Activated CD4-positive, alpha-beta T cell treated with anti-CD3 and anti-CD28 coated beads for 36 hours (primary cell): ENCODE results near the gene WNT7A. TPM values are rescaled to one million over a fixed set of nuclear protein-coding genes. Genes with fewer than 3 reads are reported as not detected.

Source experiments
- ATAC-seq: fragments of 200-7000 bp; cut with Tn5 transposase; one replicate; pipeline ENCODE4 v1.10.0; 2021; ENCODE audit warnings: mild to moderate bottlenecking, moderate library complexity
- CTCF ChIA-PET: fragments of 350-600 bp; sonication (Branson Sonifier 250); formaldehyde crosslinking; loops from one replicate; lab custom pipeline; 2021; ENCODE audit warnings: antibody characterized with exemption; lab: Charles Lee
- POLR2A ChIA-PET: fragments of 350-600 bp; sonication (Branson Sonifier 250); formaldehyde crosslinking; loops from one replicate; lab custom pipeline; 2021; ENCODE audit warnings: antibody characterized with exemption, inconsistent platforms; lab: Charles Lee
- DNase-seq: peaks from one replicate; pipeline ENCODE4 v3.0.0-alpha.2; 2020
- H3K27ac Mint-ChIP-seq: one replicate; pipeline ENCODE4 v1.8.0; 2021; ENCODE audit warnings: mixed read lengths
- H3K27me3 Mint-ChIP-seq: one replicate; pipeline ENCODE4 v1.8.0; 2021; ENCODE audit warnings: mixed read lengths
- H3K36me3 Mint-ChIP-seq: one replicate; pipeline ENCODE4 v1.8.0; 2021; ENCODE audit warnings: low read depth, mixed read lengths
- H3K4me1 Mint-ChIP-seq: one replicate; pipeline ENCODE4 v1.8.0; 2021; ENCODE audit warnings: mixed read lengths
- H3K4me3 Mint-ChIP-seq: one replicate; pipeline ENCODE4 v1.8.0; 2021; ENCODE audit warnings: mild to moderate bottlenecking, moderate library complexity, mixed read lengths
- H3K9me3 Mint-ChIP-seq: one replicate; pipeline ENCODE4 v1.8.0; 2021; ENCODE audit warnings: low read depth, mixed read lengths
- intact Hi-C, 2 experiments: fragments of 100-400 bp; cut with DNase I in 1 of 2; cut with micrococcal nuclease in 1 of 2; formaldehyde crosslinking; loops; one replicate each; pipeline versions ENCODE4 v1.14.2 to v1.15.1; 2022 to 2024; cut with DNase I, micrococcal nuclease
- total RNA-seq, 2 experiments: library from RNA; stranded (reverse); gene quantifications; one replicate each; pipeline ENCODE4 v1.2.3, GENCODE V29; 2021

WNT7A gene
- total RNA-seq, 2 experiments from 2014 or later: 0.11 to 0.39 TPM

DNA sequence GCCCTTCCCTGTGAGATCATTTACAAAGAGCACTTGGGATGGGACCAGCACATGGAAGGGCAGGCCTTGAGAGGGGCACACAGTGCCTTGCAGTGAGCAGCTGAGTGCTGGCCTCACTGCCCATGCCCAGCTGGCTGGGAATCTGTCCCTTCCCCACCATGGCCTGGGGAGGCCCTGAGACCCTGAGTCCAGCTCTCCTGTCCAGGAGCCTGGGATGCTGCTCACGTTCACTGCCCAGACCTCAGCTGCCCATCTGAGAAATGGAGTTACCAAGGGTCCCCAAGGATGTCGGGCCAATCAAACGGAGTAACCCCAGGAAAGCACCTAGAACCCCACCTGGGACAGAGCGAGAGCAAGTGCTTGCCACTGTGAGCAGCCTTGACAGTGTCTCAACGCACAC lies 35.6 kb downstream of the WNT7A start:
- Mint-ChIP-seq H3K27ac (no peak overlapping the region), H3K36me3 (no peaks in the 10 kb centered on the region), H3K9me3 (no peaks in the 10 kb centered on the region), H3K4me3 (no peak overlapping the region), H3K4me1 (peaks cover 2% of the 10 kb centered on the region), H3K27me3 (no peaks in the 10 kb centered on the region)
- DNase-seq (no peak), ATAC-seq (no peak)
- ChIA-PET CTCF (no interaction called here), POLR2A (no interaction called here)
- intact Hi-C loops: no loop called here

DNA sequence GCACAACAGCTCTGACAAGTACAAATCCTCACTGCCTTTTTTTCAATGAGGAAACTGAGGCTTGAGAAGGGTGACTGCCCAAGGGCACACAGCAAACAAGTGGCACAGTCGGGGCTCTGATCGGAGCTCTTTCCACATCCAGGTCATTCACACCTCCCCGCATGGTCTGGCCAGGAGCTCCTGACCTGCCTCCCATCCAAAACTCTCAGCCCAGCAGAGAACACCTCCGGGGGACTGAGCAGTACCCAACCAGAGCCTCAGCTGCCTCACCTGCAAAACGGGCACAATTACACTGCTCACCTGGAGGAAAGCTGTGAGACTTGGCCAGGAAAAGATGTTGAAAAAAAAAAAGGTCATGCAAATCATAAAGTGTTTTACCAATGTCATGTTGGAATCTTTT lies 36.5 kb downstream of the WNT7A start:
- no peak overlapping the region for H3K4me3 Mint-ChIP-seq
- ChIA-PET CTCF (interaction anchor here (0.9 kb wide), 1 partner anchor 52 kb away, joined by 3 read pairs; no protein-coding TSS in a partner anchor), POLR2A (no interaction called here)
- no peak for ATAC-seq
- H3K9me3 Mint-ChIP-seq: no peaks in the 10 kb centered on the region
- no peaks in the 10 kb centered on the region for H3K36me3 Mint-ChIP-seq
- no peak for DNase-seq
- no peaks in the 10 kb centered on the region for H3K27me3 Mint-ChIP-seq
- intact Hi-C loops: no loop called here
- no peak overlapping the region for H3K27ac Mint-ChIP-seq
- no peaks in the 10 kb centered on the region for H3K4me1 Mint-ChIP-seq

DNA sequence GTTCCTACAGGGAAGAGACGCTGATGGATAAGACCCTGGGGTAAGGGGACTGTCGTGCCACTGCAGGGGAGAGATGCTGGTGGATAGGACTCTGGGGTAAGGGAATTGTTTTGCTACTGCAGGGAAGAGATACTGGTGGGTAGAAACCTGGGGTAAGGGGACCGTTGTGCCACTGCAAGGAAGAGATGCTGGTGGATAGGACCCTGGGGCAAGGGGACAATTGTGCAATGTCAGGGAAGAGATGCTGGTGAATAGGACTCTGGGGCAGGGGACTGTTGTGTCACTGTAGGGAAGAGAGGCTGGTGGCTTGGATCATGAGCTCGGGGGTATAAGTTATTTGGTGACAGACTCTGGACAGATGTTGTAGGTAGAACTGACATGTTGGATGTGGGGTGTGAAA lies 37.6 kb downstream of the WNT7A start:
- CTCF ChIA-PET: no interaction called here
- H3K4me3 Mint-ChIP-seq: no peak overlapping the region
- H3K9me3 Mint-ChIP-seq: no peaks in the 10 kb centered on the region
- ATAC-seq: no peak
- DNase-seq: no peak
- H3K27ac Mint-ChIP-seq: no peak overlapping the region
- POLR2A ChIA-PET: no interaction called here
- H3K27me3 Mint-ChIP-seq: no peaks in the 10 kb centered on the region
- H3K36me3 Mint-ChIP-seq: no peaks in the 10 kb centered on the region
- intact Hi-C loops: no loop called here
- H3K4me1 Mint-ChIP-seq: no peaks in the 10 kb centered on the region

DNA sequence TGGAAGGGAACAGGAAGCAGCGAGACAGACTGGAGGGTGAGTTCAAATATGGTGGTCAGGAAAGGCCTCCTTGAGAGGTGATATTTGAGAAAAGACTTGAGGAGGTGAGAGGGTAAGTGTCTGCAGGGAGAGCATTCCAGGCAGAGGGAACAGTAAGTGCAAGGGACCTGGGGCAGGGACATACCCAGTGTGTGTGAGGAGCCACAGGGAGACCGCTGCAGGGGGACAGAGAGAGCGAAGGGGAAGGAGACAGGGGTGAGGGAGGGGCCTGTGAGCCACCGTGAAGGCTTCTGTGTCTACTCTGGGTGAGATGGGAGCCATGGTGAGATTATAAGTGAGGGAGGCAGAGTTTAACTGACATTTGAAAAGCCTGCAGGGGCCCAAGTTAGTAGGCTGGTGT lies 38.0 kb downstream of the WNT7A start:
- intact Hi-C loops: no loop called here
- ChIA-PET POLR2A (no interaction called here), CTCF (no interaction called here)
- no peak overlapping the region for H3K27ac Mint-ChIP-seq
- no peak for ATAC-seq
- no peaks in the 10 kb centered on the region for H3K4me1 Mint-ChIP-seq
- H3K36me3 Mint-ChIP-seq: no peaks in the 10 kb centered on the region
- no peak for DNase-seq
- H3K27me3 Mint-ChIP-seq: no peaks in the 10 kb centered on the region
- H3K4me3 Mint-ChIP-seq: no peak overlapping the region
- no peaks in the 10 kb centered on the region for H3K9me3 Mint-ChIP-seq

DNA sequence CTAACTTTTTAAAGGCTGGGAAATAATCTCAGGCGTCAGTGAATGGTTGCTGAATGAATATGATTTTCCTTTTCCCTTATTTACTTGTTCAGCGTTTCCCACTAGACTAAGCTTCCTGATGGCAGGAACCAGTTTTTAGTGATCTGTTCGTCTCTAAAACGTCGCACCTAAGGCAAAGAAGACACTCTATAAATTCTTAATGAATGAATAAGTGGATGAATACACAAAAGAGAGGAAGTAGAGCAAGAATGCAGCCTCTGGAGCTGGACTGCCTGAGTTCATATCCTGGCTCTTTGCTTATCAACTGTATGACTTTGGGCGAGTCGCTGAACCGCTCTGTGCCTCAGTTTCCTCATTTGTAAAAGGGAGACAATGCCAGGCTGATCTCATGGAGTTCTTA lies 38.7 kb downstream of the WNT7A start:
- no peak overlapping the region for H3K4me3 Mint-ChIP-seq
- no peaks in the 10 kb centered on the region for H3K4me1 Mint-ChIP-seq
- H3K9me3 Mint-ChIP-seq: no peaks in the 10 kb centered on the region
- CTCF ChIA-PET: interaction anchor here (0.6 kb wide), 1 partner anchor 254 kb away, joined by 3 read pairs; no protein-coding TSS in a partner anchor
- no peak overlapping the region for H3K27ac Mint-ChIP-seq
- POLR2A ChIA-PET: no interaction called here
- no peaks in the 10 kb centered on the region for H3K27me3 Mint-ChIP-seq
- ATAC-seq (no peak), DNase-seq (no peak)
- intact Hi-C loops: no loop called here
- H3K36me3 Mint-ChIP-seq: no peaks in the 10 kb centered on the region

DNA sequence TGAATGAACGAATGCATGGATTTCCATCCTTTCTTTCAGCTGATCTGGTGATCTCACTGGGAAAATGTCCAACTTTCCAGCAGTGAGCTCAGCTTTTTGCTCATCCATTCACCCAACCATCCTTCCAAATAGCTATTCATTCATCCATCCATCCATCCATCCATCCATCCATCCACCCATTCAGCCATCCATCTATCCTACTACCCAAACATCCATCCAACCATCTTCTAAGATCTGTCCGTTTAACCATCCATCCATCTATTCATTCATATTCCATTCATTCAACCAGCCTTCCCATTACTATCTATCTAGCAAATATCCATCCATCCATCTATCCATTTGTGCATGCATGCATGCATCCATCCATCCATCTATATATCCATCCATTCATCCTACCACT lies 39.4 kb downstream of the WNT7A start:
- no peak overlapping the region for H3K4me3 Mint-ChIP-seq
- intact Hi-C loops: no loop called here
- H3K27me3 Mint-ChIP-seq: no peaks in the 10 kb centered on the region
- ChIA-PET CTCF (interaction anchor here (0.6 kb wide), 2 partner anchors 56 to 254 kb away, joined by 3 read pairs; no protein-coding TSS in a partner anchor), POLR2A (no interaction called here)
- H3K27ac Mint-ChIP-seq: no peak overlapping the region
- H3K36me3 Mint-ChIP-seq: no peaks in the 10 kb centered on the region
- ATAC-seq (no peak), DNase-seq (no peak)
- no peaks in the 10 kb centered on the region for H3K4me1 Mint-ChIP-seq
- no peaks in the 10 kb centered on the region for H3K9me3 Mint-ChIP-seq

DNA sequence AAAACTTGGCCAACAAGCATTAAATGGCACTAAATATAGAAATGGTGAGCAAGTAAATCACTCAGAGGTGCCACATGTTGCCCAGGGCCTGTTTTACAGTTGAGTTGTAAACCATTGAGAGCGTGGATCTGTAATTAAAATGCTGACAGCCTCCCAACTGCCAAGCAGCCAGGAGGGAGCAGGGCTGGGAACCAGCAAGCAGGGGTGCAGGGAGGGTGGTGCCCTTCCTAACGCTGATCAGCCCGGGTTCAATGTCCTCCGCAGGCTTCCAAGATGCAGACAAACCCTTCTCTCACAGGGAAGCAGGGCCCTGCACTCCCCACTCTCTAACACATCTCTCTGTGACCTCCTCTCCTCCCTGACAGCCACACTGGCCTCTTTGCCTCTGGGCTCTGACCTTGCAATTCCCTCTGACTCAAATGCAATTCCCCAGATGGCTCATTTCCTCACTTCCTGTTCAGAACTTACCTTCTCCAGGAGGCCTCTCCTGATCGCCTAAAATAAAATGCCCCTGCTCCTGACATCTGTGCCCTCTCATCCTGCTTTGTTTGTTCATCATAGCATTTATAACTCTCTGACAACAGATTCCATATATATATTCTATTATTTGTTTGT lies 40.0 kb downstream of the WNT7A start:
- DNase-seq: no peak
- no peaks in the 10 kb centered on the region for H3K27me3 Mint-ChIP-seq
- no peaks in the 10 kb centered on the region for H3K36me3 Mint-ChIP-seq
- H3K4me1 Mint-ChIP-seq: peaks cover 3% of the 10 kb centered on the region
- no peaks in the 10 kb centered on the region for H3K9me3 Mint-ChIP-seq
- H3K4me3 Mint-ChIP-seq: no peak overlapping the region
- ChIA-PET POLR2A (no interaction called here), CTCF (interaction anchor here (1.7 kb wide), 1 partner anchor 183 kb away, joined by 4 read pairs; no protein-coding TSS in a partner anchor)
- intact Hi-C loops: no loop called here
- no peak overlapping the region for H3K27ac Mint-ChIP-seq
- no peak for ATAC-seq

DNA sequence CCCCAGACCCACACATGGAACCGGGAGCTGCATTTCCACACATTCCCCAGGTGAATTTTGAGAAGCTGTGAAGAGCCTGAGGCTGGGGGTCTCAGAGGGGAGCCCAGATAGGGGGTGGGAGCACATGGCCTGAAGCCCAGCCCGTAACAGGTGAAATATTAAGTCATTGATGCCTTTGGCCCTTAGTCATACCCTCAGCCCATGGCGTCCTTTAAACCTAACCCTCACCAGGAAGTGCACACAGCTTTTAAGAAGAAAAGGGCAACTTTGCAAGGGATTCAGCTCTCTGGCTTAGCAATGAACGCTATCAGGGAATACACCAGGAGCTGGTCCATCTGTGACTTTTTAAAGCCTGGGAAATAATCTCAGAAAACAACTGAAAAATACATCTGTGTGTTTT lies 40.6 kb downstream of the WNT7A start:
- no peak overlapping the region for H3K4me3 Mint-ChIP-seq
- CTCF ChIA-PET: interaction anchor here (1.7 kb wide), 1 partner anchor 182 kb away, joined by 4 read pairs; no protein-coding TSS in a partner anchor
- H3K36me3 Mint-ChIP-seq: no peaks in the 10 kb centered on the region
- H3K27me3 Mint-ChIP-seq: no peaks in the 10 kb centered on the region
- peaks cover 7% of the 10 kb centered on the region for H3K4me1 Mint-ChIP-seq
- DNase-seq: no peak
- ATAC-seq: no peak
- H3K9me3 Mint-ChIP-seq: no peaks in the 10 kb centered on the region
- H3K27ac Mint-ChIP-seq: no peak overlapping the region
- intact Hi-C loops: no loop called here
- POLR2A ChIA-PET: no interaction called here

DNA sequence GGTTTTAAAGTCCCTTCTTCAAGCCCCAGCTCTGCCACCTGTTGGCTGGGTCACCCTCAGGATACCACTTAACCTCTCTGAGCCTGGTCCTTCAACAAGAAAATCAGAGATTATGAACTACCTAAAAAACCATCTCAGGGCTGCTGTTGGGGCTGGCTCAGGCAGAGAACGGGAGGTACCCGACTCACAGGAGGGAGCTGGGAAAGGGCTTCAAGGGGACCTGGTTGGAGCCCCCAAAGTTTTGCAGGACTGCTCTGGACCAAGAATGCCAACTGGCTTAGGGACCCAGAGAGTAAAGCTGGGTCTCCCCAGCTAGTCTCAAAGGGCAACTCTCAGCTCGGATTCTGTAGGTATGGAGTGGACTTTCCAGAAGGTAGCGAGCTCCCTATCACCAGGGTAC lies 41.5 kb downstream of the WNT7A start:
- intact Hi-C loops: no loop called here
- CTCF ChIA-PET: interaction anchor here (0.6 to 1.7 kb wide), 2 partner anchors 42 to 181 kb away, joined by 3 to 4 read pairs; no protein-coding TSS in a partner anchor
- H3K4me1 Mint-ChIP-seq: peaks cover 7% of the 10 kb centered on the region
- no peak overlapping the region for H3K4me3 Mint-ChIP-seq
- H3K27ac Mint-ChIP-seq: no peak overlapping the region
- POLR2A ChIA-PET: no interaction called here
- no peaks in the 10 kb centered on the region for H3K9me3 Mint-ChIP-seq
- no peak for ATAC-seq
- no peak for DNase-seq
- H3K36me3 Mint-ChIP-seq: no peaks in the 10 kb centered on the region
- H3K27me3 Mint-ChIP-seq: no peaks in the 10 kb centered on the region

DNA sequence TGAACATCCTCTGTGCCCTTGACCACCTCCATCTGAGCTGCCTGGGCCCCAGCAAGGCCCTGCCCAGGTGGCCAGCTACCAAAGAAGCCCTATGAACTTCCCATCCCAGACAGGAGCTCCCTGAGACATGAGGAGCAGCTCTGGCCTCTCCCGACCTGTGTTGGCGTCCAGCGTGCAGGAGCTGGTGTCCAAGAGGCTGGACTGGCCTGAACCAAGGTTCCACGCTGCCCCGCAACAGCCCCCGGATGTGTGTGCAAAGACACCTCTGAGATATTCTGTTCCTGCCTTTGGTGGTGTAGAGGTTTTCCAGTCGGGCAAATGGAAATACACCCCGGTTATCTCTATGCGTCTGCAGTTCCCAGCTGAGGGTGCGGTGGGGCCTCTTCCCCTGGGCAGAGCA lies 42.1 kb downstream of the WNT7A start:
- Mint-ChIP-seq H3K27me3 (no peaks in the 10 kb centered on the region), H3K36me3 (no peaks in the 10 kb centered on the region), H3K27ac (no peak overlapping the region), H3K4me3 (no peak overlapping the region), H3K9me3 (no peaks in the 10 kb centered on the region), H3K4me1 (peaks cover 7% of the 10 kb centered on the region)
- ChIA-PET POLR2A (no interaction called here), CTCF (interaction anchor here (0.7 kb wide), 1 partner anchor 274 kb away, joined by 3 read pairs; no protein-coding TSS in a partner anchor)
- ATAC-seq (no peak), DNase-seq (no peak)
- intact Hi-C loops: no loop called here

DNA sequence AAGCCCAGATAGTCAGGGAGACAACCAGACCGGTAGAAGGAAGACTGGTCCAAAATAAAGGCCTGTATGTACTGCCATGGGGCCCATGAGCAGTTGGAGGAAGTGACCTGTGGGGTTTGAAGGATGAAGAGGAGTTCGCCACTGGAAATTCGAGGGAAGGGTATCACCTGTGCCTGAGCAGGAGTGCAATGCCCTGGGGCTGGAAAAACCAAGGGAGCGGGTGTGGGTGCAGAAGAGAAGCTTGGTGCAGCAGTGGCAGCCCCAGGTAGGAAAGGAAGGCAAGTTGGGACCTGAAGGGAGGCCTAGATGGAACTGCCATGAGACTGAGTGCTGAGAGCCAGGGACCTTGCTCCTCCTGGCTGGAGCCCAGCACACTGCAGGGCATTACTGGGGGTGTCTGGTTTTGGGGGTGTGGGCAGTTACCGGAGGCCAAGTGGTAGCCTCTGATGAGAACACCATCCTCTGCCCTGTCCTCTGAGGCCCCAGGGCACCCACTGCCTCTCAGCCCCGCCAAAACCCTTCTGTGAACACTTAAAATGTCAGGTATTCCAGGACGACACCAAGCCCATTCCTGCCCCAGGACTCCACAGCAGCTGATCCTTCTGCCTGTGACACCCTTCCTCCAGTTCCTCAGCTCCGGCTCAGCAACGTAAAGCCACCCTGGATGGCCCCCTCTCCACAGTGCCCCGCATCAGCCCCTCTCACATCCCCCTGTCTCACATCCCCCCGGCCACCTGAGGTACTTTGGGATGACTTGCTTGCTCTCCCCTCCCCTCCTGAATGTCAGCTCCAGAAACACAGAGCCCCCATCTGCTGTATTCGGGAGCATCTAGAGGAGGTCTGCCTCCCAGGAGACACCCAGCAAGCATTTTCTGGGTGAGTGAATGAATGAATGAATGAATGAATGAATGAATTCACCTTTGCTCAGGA lies 42.9 kb downstream of the WNT7A start:
- intact Hi-C loops: no loop called here
- H3K27me3 Mint-ChIP-seq: no peaks in the 10 kb centered on the region
- ChIA-PET CTCF (interaction anchor here (0.6 to 0.7 kb wide), 2 partner anchors 29 to 275 kb away, joined by 3 read pairs; no protein-coding TSS in a partner anchor), POLR2A (no interaction called here)
- no peaks in the 10 kb centered on the region for H3K36me3 Mint-ChIP-seq
- ATAC-seq: no peak
- DNase-seq: no peak
- H3K9me3 Mint-ChIP-seq: no peaks in the 10 kb centered on the region
- H3K4me1 Mint-ChIP-seq: peaks cover 7% of the 10 kb centered on the region
- H3K4me3 Mint-ChIP-seq: no peak overlapping the region
- no peak overlapping the region for H3K27ac Mint-ChIP-seq
